Activated T-cell treated with anti-CD3 and anti-CD28 coated beads, Interleukin-2, amount 50 U/mL, for 4 hours (primary cell): ENCODE measurements around the gene AMTN. TPM values are rescaled to one million over a fixed set of nuclear protein-coding genes. Genes with fewer than 3 reads are reported as not detected.

ENCODE experiments used
- total RNA-seq, 3 donors: library from RNA; stranded (reverse); gene quantifications; one replicate each; pipeline ENCODE4 v1.2.1, GENCODE V29; 2021

Gene AMTN
- total RNA-seq, 3 donors from 2014 or later, result not detected

Other genes starting within 250 kb of the AMTN start
- not detected for gene CABS1, start 183.6 kb upstream of the AMTN start, total RNA-seq
- gene SMR3A, start 157.8 kb upstream of the AMTN start, total RNA-seq, result not detected
- gene SMR3B, start 135.4 kb upstream of the AMTN start, total RNA-seq, result not detected
- not detected for gene OPRPN, start 120.6 kb upstream of the AMTN start, total RNA-seq
- not detected for gene MUC7, start 46.4 kb upstream of the AMTN start, total RNA-seq
- gene AMBN, start 73.7 kb downstream of the AMTN start, total RNA-seq, result not detected
- gene ENAM, start 110.2 kb downstream of the AMTN start, total RNA-seq, result not detected
- 1 to 10 TPM in 2 of 3 donors, under 1 TPM in 1; 0.58 to 1.4 (median 1.1) TPM for gene JCHAIN, start 147.9 kb downstream of the AMTN start, total RNA-seq
- gene UTP3, start 170.0 kb downstream of the AMTN start, total RNA-seq, result 10 to 100 TPM; 49.2 to 54.8 (median 51.4) TPM
- gene RUFY3, start 203.4 kb downstream of the AMTN start, total RNA-seq, result 1 to 10 TPM; 6.3 to 8.0 (median 7.9) TPM